ENCODE measurements around the gene SLC52A3. TPM values are rescaled to one million over a fixed set of nuclear protein-coding genes. Genes with fewer than 3 reads are reported as not detected.
"Not testable (repeated sequence)": the region's sequence is repeated elsewhere in the genome, so short reads cannot be mapped to it uniquely, and the experiment has no call there.

Gene SLC52A3
- total RNA-seq: 1.6 and 1.9 TPM in 2 replicates

GRCh38 chr20:768426-768978 is at the start of gene SLC52A3:
Gene SLC52A3 (minus strand): TSS chr20:768500. CDS start chr20:765774, 2,726 bp downstream.
- peak; percentile 34 for DNase-seq (ENCODE audit: low read depth)

- peak; percentile 30 for DNase-seq (ENCODE audit: low read depth)
These were observed 47.8 kb upstream of the SLC52A3 start for GRCh38 chr20:815914-816606.

- DNase-seq (ENCODE audit: low read depth): no peak
These were observed 46.9 kb upstream of the SLC52A3 start for GRCh38 chr20:815226-815625.

- DNase-seq (ENCODE audit: low read depth): no peak
These were observed 45.1 kb upstream of the SLC52A3 start for GRCh38 chr20:813390-813789.

- not testable (repeated sequence) for DNase-seq (ENCODE audit: low read depth)
These were observed 44.1 kb upstream of the SLC52A3 start for GRCh38 chr20:812435-812814.

- DNase-seq (ENCODE audit: low read depth): not testable (repeated sequence)
These were observed 43.6 kb upstream of the SLC52A3 start for GRCh38 chr20:811776-812434.

- peak; percentile 4 for DNase-seq (ENCODE audit: low read depth)
These were observed 37.4 kb upstream of the SLC52A3 start for GRCh38 chr20:805713-806112.

GRCh38 chr20:801678-802077 is 33.4 kb upstream of the SLC52A3 start:
- DNase-seq (ENCODE audit: low read depth): no peak

GRCh38 chr20:800026-800425 is 31.7 kb upstream of the SLC52A3 start:
- DNase-seq (ENCODE audit: low read depth): not testable (repeated sequence)

GRCh38 chr20:798746-799145 is 30.4 kb upstream of the SLC52A3 start:
- not testable (repeated sequence) for DNase-seq (ENCODE audit: low read depth)

- DNase-seq (ENCODE audit: low read depth): no peak
These were observed 28.6 kb upstream of the SLC52A3 start for GRCh38 chr20:796921-797320.

- no peak for DNase-seq (ENCODE audit: low read depth)
These were observed 23.9 kb upstream of the SLC52A3 start for GRCh38 chr20:792248-792647.

- DNase-seq (ENCODE audit: low read depth): no peak
These were observed 22.8 kb upstream of the SLC52A3 start for GRCh38 chr20:791056-791455.

- no peak for DNase-seq (ENCODE audit: low read depth)
These were observed 19.5 kb upstream of the SLC52A3 start for GRCh38 chr20:787825-788224.

GRCh38 chr20:779771-780170 is 11.5 kb upstream of the SLC52A3 start:
- DNase-seq (ENCODE audit: low read depth): no peak

- DNase-seq (ENCODE audit: low read depth): no peak
These were observed 7.9 kb upstream of the SLC52A3 start for GRCh38 chr20:776165-776564.

GRCh38 chr20:775679-776135 is 7.4 kb upstream of the SLC52A3 start:
- no peak for DNase-seq (ENCODE audit: low read depth)

GRCh38 chr20:774660-775057 is 6.4 kb upstream of the SLC52A3 start:
- DNase-seq (ENCODE audit: low read depth): no peak

- DNase-seq (ENCODE audit: low read depth): no peak
These were observed 5.8 kb upstream of the SLC52A3 start for GRCh38 chr20:774016-774659.

GRCh38 chr20:772806-773205 is 4.5 kb upstream of the SLC52A3 start:
- DNase-seq (ENCODE audit: low read depth): no peak

GRCh38 chr20:771741-772464 is 3.6 kb upstream of the SLC52A3 start:
- peak; percentile 13 for DNase-seq (ENCODE audit: low read depth)

- DNase-seq (ENCODE audit: low read depth): no peak
These were observed 2.4 kb upstream of the SLC52A3 start for GRCh38 chr20:770691-771090.

All from renal cortical epithelial cell (primary cell).